Peyer's patch (tissue), 4 donors: ENCODE results near the gene PDGFA.

ENCODE experiments used
- CTCF ChIP-seq, 6 experiments: fragments of 450-650 bp in 4 of 6; fragments of 200-600 bp in 2 of 6; sonication (generic) in 1 of 6; IDR thresholded peaks; one replicate each; pipeline ENCODE4 v1.5.1; 2017 to 2019; ENCODE audit warnings: antibody characterized with exemption in 6 of 6, mild to moderate bottlenecking in 3 of 6, moderate library complexity in 1 of 6
- POLR2A ChIP-seq, 2 donors: fragments of 450-650 bp; IDR thresholded peaks; one replicate each; pipeline ENCODE4 v1.5.1; 2017; ENCODE audit warnings: antibody characterized with exemption in 2 of 2, mild to moderate bottlenecking in 2 of 2, moderate library complexity in 2 of 2

GRCh38 chr7:556837-557557, 37.4 kb upstream of the PDGFA start:
- TF ChIP-seq CTCF (IDR thresholded peaks at IDR 0.05), result no peak
- no peak for TF ChIP-seq POLR2A (IDR thresholded peaks at IDR 0.05)
